WTC11 (cell line): ENCODE data around the gene ACTG2. TPM values are rescaled to one million over a fixed set of nuclear protein-coding genes. Genes with fewer than 3 reads are reported as not detected.

Experiments
- ATAC-seq: fragments of 200-7000 bp; cut with Tn5 transposase; 2 replicates; pipeline ENCODE4 v1.10.0; 2021; ENCODE audit warnings: mild to moderate bottlenecking, moderate library complexity
- CTCF ChIA-PET: fragments of 300-600 bp; sonication (Branson Sonifier 250); formaldehyde crosslinking; loops from one replicate; lab custom pipeline; 2021; ENCODE audit warnings: antibody characterized with exemption; lab: Charles Lee
- POLR2A ChIA-PET: fragments of 350-600 bp; sonication (Branson Sonifier 250); formaldehyde crosslinking; loops from one replicate; lab custom pipeline; 2021; ENCODE audit warnings: antibody characterized with exemption; lab: Charles Lee
- DNase-seq: peaks from one replicate; pipeline ENCODE4 v3.0.0; 2021; ENCODE audit warnings: low spot score
- H3K27ac Mint-ChIP-seq: 2 replicates; pipeline ENCODE4 v1.8.0; 2021; ENCODE audit warnings: mixed read lengths
- H3K27me3 Mint-ChIP-seq: 2 replicates; pipeline ENCODE4 v1.8.0; 2021; ENCODE audit warnings: low read depth, mild to moderate bottlenecking, moderate library complexity, mixed read lengths
- H3K36me3 Mint-ChIP-seq: 2 replicates; pipeline ENCODE4 v1.8.0; 2021; ENCODE audit warnings: mixed read lengths
- H3K4me1 Mint-ChIP-seq: 2 replicates; pipeline ENCODE4 v1.8.0; 2022; ENCODE audit warnings: mixed read lengths
- H3K4me3 Mint-ChIP-seq: 2 replicates; pipeline ENCODE4 v1.8.0; 2021; ENCODE audit warnings: mild to moderate bottlenecking, moderate library complexity, mixed read lengths
- H3K9me3 Mint-ChIP-seq: 2 replicates; pipeline ENCODE4 v1.8.0; 2021; ENCODE audit warnings: mixed read lengths
- AFF4 ChIP-seq: sonication (generic); formaldehyde crosslinking; IDR thresholded peaks from 2 replicates; pipeline ENCODE4 v1.8.1; 2023; ENCODE audit warnings: mild to moderate bottlenecking, missing genetic modification reagents, borderline replicate concordance
- ATF6 ChIP-seq: sonication (generic); formaldehyde crosslinking; IDR thresholded peaks from 2 replicates; pipeline ENCODE4 v1.8.1; 2023; ENCODE audit warnings: mild to moderate bottlenecking, missing genetic modification reagents
- ELF4 ChIP-seq: sonication (generic); formaldehyde crosslinking; IDR thresholded peaks from 2 replicates; pipeline ENCODE4 v1.8.1; 2022; ENCODE audit warnings: low read depth, mild to moderate bottlenecking, moderate library complexity, missing genetic modification reagents
- ETV6 ChIP-seq: sonication (generic); formaldehyde crosslinking; IDR thresholded peaks from 2 replicates; pipeline ENCODE4 v1.8.1; 2022; ENCODE audit warnings: mild to moderate bottlenecking, missing genetic modification reagents
- FOXK1 ChIP-seq: sonication (generic); formaldehyde crosslinking; IDR thresholded peaks from 2 replicates; pipeline ENCODE4 v1.8.0; 2022; ENCODE audit warnings: mild to moderate bottlenecking, moderate library complexity, missing genetic modification reagents
- HMGA2 ChIP-seq: fragments of 250-450 bp; sonication (Bioruptor Pico); IDR thresholded peaks from 2 replicates; pipeline ENCODE4 v1.4.0; 2021; ENCODE audit warnings: mild to moderate bottlenecking, moderate library complexity
- NR2C2 ChIP-seq: sonication (generic); formaldehyde crosslinking; IDR thresholded peaks from 2 replicates; pipeline ENCODE4 v1.8.0; 2022; ENCODE audit warnings: mild to moderate bottlenecking, missing genetic modification reagents
- RELA ChIP-seq: sonication (generic); formaldehyde crosslinking; IDR thresholded peaks from 2 replicates; pipeline ENCODE4 v1.8.1; 2022; ENCODE audit warnings: missing genetic modification reagents, mild to moderate bottlenecking, borderline replicate concordance
- TEAD1 ChIP-seq: sonication (generic); formaldehyde crosslinking; IDR thresholded peaks from 2 replicates; pipeline ENCODE4 v1.8.0; 2022; ENCODE audit warnings: mild to moderate bottlenecking, missing genetic modification reagents
- ZNF121 ChIP-seq: sonication (generic); formaldehyde crosslinking; IDR thresholded peaks from 2 replicates; pipeline ENCODE4 v1.8.0; 2023; ENCODE audit warnings: missing genetic modification reagents
- ZNF512 ChIP-seq: sonication (generic); formaldehyde crosslinking; IDR thresholded peaks from 2 replicates; pipeline ENCODE4 v1.8.1; 2022; ENCODE audit warnings: missing genetic modification reagents, borderline replicate concordance
- total RNA-seq: library from RNA; stranded (reverse); gene quantifications from 3 replicates; pipeline ENCODE4 v1.2.3, GENCODE V29; 2021

ACTG2 gene
- total RNA-seq, 1 experiment from 2014 or later: 2.7 TPM

- CTCF ChIA-PET: no interaction called here
Measured at GRCh38 chr2:73859721-73860586, 32.9 kb upstream of the ACTG2 start.

GRCh38 chr2:73862987-73863386 lies 29.8 kb upstream of the ACTG2 start:
- DNase-seq (no peak), ATAC-seq (no peak)
- Mint-ChIP-seq H3K36me3 (peaks cover 54% of the 10 kb centered on the region), H3K27me3 (no peaks in the 10 kb centered on the region), H3K9me3 (no peaks in the 10 kb centered on the region), H3K4me3 (no peak overlapping the region), H3K27ac (no peak overlapping the region), H3K4me1 (no peaks in the 10 kb centered on the region)
- CTCF ChIA-PET: interaction anchor here (1.6 kb wide), 1 partner anchor 45 kb away, joined by 4 read pairs; no protein-coding TSS in a partner anchor
- POLR2A ChIA-PET: no interaction called here
- TF ChIP-seq ATF6 (CRISPR knock-in tag) (no peak), ETV6 (CRISPR knock-in tag) (no peak), RELA (CRISPR knock-in tag) (no peak), FOXK1 (CRISPR knock-in tag) (no peak), NR2C2 (no peak)

More at GRCh38 chr2:73859721-73860586, 32.9 kb upstream of the ACTG2 start:
- H3K36me3 Mint-ChIP-seq: peaks cover 72% of the 10 kb centered on the region
- no peaks in the 10 kb centered on the region for H3K9me3 Mint-ChIP-seq
- H3K4me1 Mint-ChIP-seq: no peaks in the 10 kb centered on the region
- no peak for ATAC-seq
- TF ChIP-seq RELA (CRISPR knock-in tag) (no peak), TEAD1 (no peak), HMGA2 (CRISPR knock-in tag) (peak; percentile 72; the same call in 1 of the 2 replicates)
- TF ChIP-seq, all 79 proteins: peak for 1
- DNase-seq: no peak
- Mint-ChIP-seq H3K4me3 (no peak overlapping the region), H3K27ac (no peak overlapping the region), H3K27me3 (no peaks in the 10 kb centered on the region)
- POLR2A ChIA-PET: no interaction called here

GRCh38 chr2:73868204-73868978 lies 24.4 kb upstream of the ACTG2 start:
- no peaks in the 10 kb centered on the region for H3K4me1 Mint-ChIP-seq
- H3K9me3 Mint-ChIP-seq: no peaks in the 10 kb centered on the region
- H3K27ac Mint-ChIP-seq: no peak overlapping the region
- ATAC-seq: peak; percentile 59
- H3K36me3 Mint-ChIP-seq: peaks cover 24% of the 10 kb centered on the region
- DNase-seq: no peak
- ChIA-PET CTCF (interaction anchor here (1.3 kb wide), 1 partner anchor 271 kb away, joined by 3 read pairs; no protein-coding TSS in a partner anchor), POLR2A (interaction anchor here (0.7 kb wide), 1 partner anchor 73 kb away, joined by 4 read pairs; no protein-coding TSS in a partner anchor)
- H3K27me3 Mint-ChIP-seq: no peaks in the 10 kb centered on the region
- no peak overlapping the region for H3K4me3 Mint-ChIP-seq
- TF ChIP-seq ZNF512 (no peak), ZNF121 (CRISPR knock-in tag) (0 out of 2 replicates have a peak, but pooled peaks have one; percentile 12)

- Mint-ChIP-seq H3K27me3 (no peaks in the 10 kb centered on the region), H3K9me3 (no peaks in the 10 kb centered on the region), H3K4me3 (no peak overlapping the region), H3K36me3 (peaks cover 12% of the 10 kb centered on the region), H3K4me1 (no peaks in the 10 kb centered on the region), H3K27ac (no peak overlapping the region)
- TF ChIP-seq HMGA2 (CRISPR knock-in tag) (no peak), AFF4 (no peak), ELF4 (no peak)
- ChIA-PET POLR2A (no interaction called here), CTCF (no interaction called here)
- ATAC-seq (no peak), DNase-seq (no peak)
Measured at GRCh38 chr2:73870084-73870483, 22.7 kb upstream of the ACTG2 start.
